Calu3 (cell line): ENCODE data around the gene CD209. TPM values are rescaled to one million over a fixed set of nuclear protein-coding genes. Genes with fewer than 3 reads are reported as not detected.

Experiments
- BruUV-seq: library from RNA; stranded (reverse); fragments of 400-500 nt; replicated peaks from 2 replicates; lab custom pipeline; 2021; lab: Mats Ljungman, UMichigan
- CTCF ChIA-PET: fragments of 300-600 bp; sonication (Branson Sonifier 250); formaldehyde crosslinking; loops from one replicate; lab custom pipeline; 2022; ENCODE audit warnings: antibody characterized with exemption; lab: Charles Lee
- DNase-seq: peaks from one replicate; pipeline ENCODE4 v3.0.0; 2022
- H3K27ac Mint-ChIP-seq: one replicate; pipeline ENCODE4 v1.8.0; 2022; ENCODE audit warnings: mixed read lengths; ENCODE audit not compliant: unreplicated experiment
- H3K27me3 Mint-ChIP-seq: one replicate; pipeline ENCODE4 v1.8.0; 2022; ENCODE audit warnings: mixed read lengths; ENCODE audit not compliant: unreplicated experiment
- H3K36me3 Mint-ChIP-seq: one replicate; pipeline ENCODE4 v1.8.0; 2022; ENCODE audit warnings: mild to moderate bottlenecking, moderate library complexity, mixed read lengths; ENCODE audit not compliant: insufficient read depth, unreplicated experiment
- H3K4me1 Mint-ChIP-seq: one replicate; pipeline ENCODE4 v1.8.0; 2022; ENCODE audit warnings: mild to moderate bottlenecking, low read depth, mixed read lengths; ENCODE audit not compliant: unreplicated experiment
- H3K4me3 Mint-ChIP-seq: one replicate; pipeline ENCODE4 v1.8.0; 2022; ENCODE audit warnings: mild to moderate bottlenecking, low read depth, moderate library complexity, mixed read lengths; ENCODE audit not compliant: unreplicated experiment
- H3K9me3 Mint-ChIP-seq: one replicate; pipeline ENCODE4 v1.8.0; 2022; ENCODE audit warnings: low read depth, mixed read lengths; ENCODE audit not compliant: unreplicated experiment
- CTCF ChIP-seq: fragments of 200-600 bp; IDR thresholded peaks from one replicate; pipeline ENCODE4 v1.8.0; 2022; ENCODE audit warnings: antibody characterized with exemption; ENCODE audit not compliant: unreplicated experiment
- intact Hi-C: fragments of 100-400 bp; cut with micrococcal nuclease; formaldehyde crosslinking; loops from one replicate; pipeline ENCODE4 v1.10.0; 2022; ENCODE audit not compliant: unreplicated experiment
- total RNA-seq: library from RNA; stranded (reverse); gene quantifications from 2 replicates; pipeline ENCODE4 v1.2.3, GENCODE V29; 2022

The CD209 gene
- total RNA-seq, 1 experiment from 2014 or later: not detected

- no peak for DNase-seq
- intact Hi-C loops: no loop called here
- H3K4me3 Mint-ChIP-seq: no peak overlapping the region
These were observed 55.8 kb downstream of the CD209 start for GRCh38 chr19:7691497-7691896.

GRCh38 chr19:7690779-7691258 is 56.5 kb downstream of the CD209 start:
- H3K36me3 Mint-ChIP-seq: peaks cover 2% of the 10 kb centered on the region
- no TSS peak for BruUV-seq
- DNase-seq: no peak
- H3K27me3 Mint-ChIP-seq: peaks cover 13% of the 10 kb centered on the region
- no peak for TF ChIP-seq CTCF
- no peaks in the 10 kb centered on the region for H3K9me3 Mint-ChIP-seq
- no peak overlapping the region for H3K27ac Mint-ChIP-seq
- no peaks in the 10 kb centered on the region for H3K4me1 Mint-ChIP-seq
- no peak overlapping the region for H3K4me3 Mint-ChIP-seq
- intact Hi-C loops: no loop called here
- CTCF ChIA-PET: interaction anchor here (0.6 kb wide), 1 partner anchor 13 kb away, joined by 3 read pairs; no protein-coding TSS in a partner anchor

More at GRCh38 chr19:7691497-7691896, 55.8 kb downstream of the CD209 start:
- Mint-ChIP-seq H3K27me3 (peaks cover 11% of the 10 kb centered on the region), H3K9me3 (no peaks in the 10 kb centered on the region), H3K27ac (no peak overlapping the region), H3K36me3 (no peaks in the 10 kb centered on the region), H3K4me1 (no peaks in the 10 kb centered on the region)
- CTCF ChIA-PET: interaction anchor here (0.6 kb wide), 1 partner anchor 12 kb away, joined by 3 read pairs; no protein-coding TSS in a partner anchor
- BruUV-seq: no TSS peak
- TF ChIP-seq CTCF: no peak

Other genes with a start within 250 kb of the CD209 start
- 22.6 and 23.8 TPM in 2 replicates for gene ZNF358, start 231.4 kb downstream of the CD209 start, total RNA-seq
- 13.1 TPM in 2 replicates for gene MCOLN1, start 224.9 kb downstream of the CD209 start, total RNA-seq
- gene PNPLA6, start 211.8 kb downstream of the CD209 start, total RNA-seq: 51.3 and 60.1 TPM in 2 replicates
- gene CAMSAP3, start 151.7 kb downstream of the CD209 start, total RNA-seq: 26.0 and 30.3 TPM in 2 replicates
- 33.0 and 36.5 TPM in 2 replicates for gene XAB2, start 118.0 kb downstream of the CD209 start, total RNA-seq
- 77.6 and 81.3 TPM in 2 replicates for gene PET100, start 117.7 kb downstream of the CD209 start, total RNA-seq
- gene PCP2, start 113.8 kb downstream of the CD209 start, total RNA-seq: not detected in 2 replicates
- 132 and 150 TPM in 2 replicates for gene STXBP2, start 110.4 kb downstream of the CD209 start, total RNA-seq
- not detected in 2 replicates for gene RETN, start 78.5 kb downstream of the CD209 start, total RNA-seq
- not detected in 2 replicates for gene MCEMP1, start 70.4 kb downstream of the CD209 start, total RNA-seq
- gene TRAPPC5, start 66.7 kb downstream of the CD209 start, total RNA-seq: 82.4 and 87.3 TPM in 2 replicates
- not detected in 2 replicates for gene FCER2, start 45.4 kb downstream of the CD209 start, total RNA-seq
- gene CLEC4G, start 15.4 kb downstream of the CD209 start, total RNA-seq: not detected in 2 replicates
- gene CLEC4M, start 15.7 kb upstream of the CD209 start, total RNA-seq: not detected in 2 replicates
- gene EVI5L, start 82.7 kb upstream of the CD209 start, total RNA-seq: 12.2 and 12.5 TPM in 2 replicates
- 10.8 and 11.7 TPM in 2 replicates for gene PRR36, start 126.9 kb upstream of the CD209 start, total RNA-seq
- gene LRRC8E, start 141.0 kb upstream of the CD209 start, total RNA-seq: 8.0 and 9.1 TPM in 2 replicates
- gene MAP2K7, start 156.3 kb upstream of the CD209 start, total RNA-seq: 27.0 and 28.0 TPM in 2 replicates
- gene TGFBR3L, start 167.3 kb upstream of the CD209 start, total RNA-seq: 0.94 and 1.6 TPM in 2 replicates
- gene SNAPC2, start 172.8 kb upstream of the CD209 start, total RNA-seq: 12.1 and 16.4 TPM in 2 replicates
- 12.0 and 12.2 TPM in 2 replicates for gene CTXN1, start 178.6 kb upstream of the CD209 start, total RNA-seq
- 55.0 and 57.8 TPM in 2 replicates for gene TIMM44, start 196.1 kb upstream of the CD209 start, total RNA-seq